ENCODE measurements around the gene XPO4.
"Not testable (repeated sequence)": the region's sequence is repeated elsewhere in the genome, so short reads cannot be mapped to it uniquely, and the experiment has no call there.

The XPO4 gene

GRCh38 chr13:20861666-20862065, 40.9 kb downstream of the XPO4 start:
- H3K27me3 Mint-ChIP-seq, H3K27ac Mint-ChIP-seq, H3K9me3 Mint-ChIP-seq, H3K4me3 Mint-ChIP-seq: not testable (repeated sequence)
- H3K36me3 Mint-ChIP-seq (ENCODE audit: low read depth) = peaks cover 62% of the 10 kb centered on the region
- peaks cover 14% of the 10 kb centered on the region for H3K4me1 Mint-ChIP-seq (ENCODE audit: low read depth)

GRCh38 chr13:20860844-20861243, 41.7 kb downstream of the XPO4 start:
- H3K4me1 Mint-ChIP-seq (ENCODE audit: low read depth) = peaks cover 11% of the 10 kb centered on the region
- no peaks in the 10 kb centered on the region for H3K27me3 Mint-ChIP-seq
- H3K9me3 Mint-ChIP-seq = no peaks in the 10 kb centered on the region
- H3K4me3 Mint-ChIP-seq = no peak overlapping the region
- peaks cover 54% of the 10 kb centered on the region for H3K36me3 Mint-ChIP-seq (ENCODE audit: low read depth)
- no peak overlapping the region for H3K27ac Mint-ChIP-seq

GRCh38 chr13:20856650-20857049, 45.9 kb downstream of the XPO4 start:
- H3K27ac Mint-ChIP-seq = no peak overlapping the region
- no peaks in the 10 kb centered on the region for H3K27me3 Mint-ChIP-seq
- H3K36me3 Mint-ChIP-seq (ENCODE audit: low read depth) = peaks cover 38% of the 10 kb centered on the region
- H3K4me3 Mint-ChIP-seq = no peak overlapping the region
- H3K4me1 Mint-ChIP-seq (ENCODE audit: low read depth) = no peaks in the 10 kb centered on the region
- no peaks in the 10 kb centered on the region for H3K9me3 Mint-ChIP-seq

GRCh38 chr13:20851844-20852402, 50.6 kb downstream of the XPO4 start:
- Mint-ChIP-seq H3K4me3 (no peak overlapping the region), H3K36me3 (ENCODE audit: low read depth) (peaks cover 37% of the 10 kb centered on the region), H3K27me3 (no peaks in the 10 kb centered on the region), H3K27ac (no peak overlapping the region), H3K9me3 (no peaks in the 10 kb centered on the region), H3K4me1 (ENCODE audit: low read depth) (no peaks in the 10 kb centered on the region)

- H3K27ac Mint-ChIP-seq = no peak overlapping the region
- H3K4me1 Mint-ChIP-seq (ENCODE audit: low read depth) = no peaks in the 10 kb centered on the region
- no peaks in the 10 kb centered on the region for H3K9me3 Mint-ChIP-seq
- no peaks in the 10 kb centered on the region for H3K27me3 Mint-ChIP-seq
- H3K4me3 Mint-ChIP-seq = no peak overlapping the region
- H3K36me3 Mint-ChIP-seq (ENCODE audit: low read depth) = peaks cover 35% of the 10 kb centered on the region
Measured at GRCh38 chr13:20848944-20849343, 53.6 kb downstream of the XPO4 start.

GRCh38 chr13:20848203-20848602, 54.3 kb downstream of the XPO4 start:
- H3K27me3 Mint-ChIP-seq = no peaks in the 10 kb centered on the region

GRCh38 chr13:20847296-20847695, 55.2 kb downstream of the XPO4 start:
- no peaks in the 10 kb centered on the region for H3K4me1 Mint-ChIP-seq (ENCODE audit: low read depth)
- no peak overlapping the region for H3K4me3 Mint-ChIP-seq
- H3K27me3 Mint-ChIP-seq = no peaks in the 10 kb centered on the region
- H3K36me3 Mint-ChIP-seq (ENCODE audit: low read depth) = peaks cover 46% of the 10 kb centered on the region
- no peak overlapping the region for H3K27ac Mint-ChIP-seq
- H3K9me3 Mint-ChIP-seq = no peaks in the 10 kb centered on the region

More at GRCh38 chr13:20848203-20848602, 54.3 kb downstream of the XPO4 start:
- no peaks in the 10 kb centered on the region for H3K4me1 Mint-ChIP-seq (ENCODE audit: low read depth)
- H3K9me3 Mint-ChIP-seq = no peaks in the 10 kb centered on the region
- peaks cover 40% of the 10 kb centered on the region for H3K36me3 Mint-ChIP-seq (ENCODE audit: low read depth)
- no peak overlapping the region for H3K27ac Mint-ChIP-seq
- no peak overlapping the region for H3K4me3 Mint-ChIP-seq

- Mint-ChIP-seq H3K27me3 (no peaks in the 10 kb centered on the region), H3K4me3 (no peak overlapping the region), H3K4me1 (ENCODE audit: low read depth) (no peaks in the 10 kb centered on the region), H3K9me3 (no peaks in the 10 kb centered on the region), H3K36me3 (ENCODE audit: low read depth) (peaks cover 43% of the 10 kb centered on the region), H3K27ac (no peak overlapping the region)
Measured at GRCh38 chr13:20843166-20843565, 59.4 kb downstream of the XPO4 start.

GRCh38 chr13:20840568-20840967, 62.0 kb downstream of the XPO4 start:
- Mint-ChIP-seq H3K27me3 (no peaks in the 10 kb centered on the region), H3K9me3 (no peaks in the 10 kb centered on the region), H3K27ac (no peak overlapping the region), H3K36me3 (ENCODE audit: low read depth) (peaks cover 64% of the 10 kb centered on the region), H3K4me1 (ENCODE audit: low read depth) (peaks cover 4% of the 10 kb centered on the region), H3K4me3 (no peak overlapping the region)

GRCh38 chr13:20833900-20834679, 68.5 kb downstream of the XPO4 start:
- H3K36me3 Mint-ChIP-seq (ENCODE audit: low read depth) = peaks cover 38% of the 10 kb centered on the region
- no peak overlapping the region for H3K27ac Mint-ChIP-seq
- H3K4me1 Mint-ChIP-seq (ENCODE audit: low read depth) = peaks cover 4% of the 10 kb centered on the region

GRCh38 chr13:20832861-20833260, 69.7 kb downstream of the XPO4 start:
- Mint-ChIP-seq H3K4me3 (no peak overlapping the region), H3K36me3 (ENCODE audit: low read depth) (peaks cover 36% of the 10 kb centered on the region), H3K27me3 (no peaks in the 10 kb centered on the region), H3K4me1 (ENCODE audit: low read depth) (peaks cover 14% of the 10 kb centered on the region), H3K27ac (no peak overlapping the region), H3K9me3 (no peaks in the 10 kb centered on the region)

More at GRCh38 chr13:20833900-20834679, 68.5 kb downstream of the XPO4 start:
- Mint-ChIP-seq H3K4me3 (no peak overlapping the region), H3K9me3 (no peaks in the 10 kb centered on the region), H3K27me3 (no peaks in the 10 kb centered on the region)

- H3K36me3 Mint-ChIP-seq (ENCODE audit: low read depth) = peaks cover 33% of the 10 kb centered on the region
- H3K4me1 Mint-ChIP-seq (ENCODE audit: low read depth) = peaks cover 10% of the 10 kb centered on the region
- H3K27me3 Mint-ChIP-seq = no peaks in the 10 kb centered on the region
- no peaks in the 10 kb centered on the region for H3K9me3 Mint-ChIP-seq
- H3K27ac Mint-ChIP-seq = no peak overlapping the region
- H3K4me3 Mint-ChIP-seq = no peak overlapping the region
Measured at GRCh38 chr13:20831933-20832332, 70.6 kb downstream of the XPO4 start.

- peaks cover 31% of the 10 kb centered on the region for H3K36me3 Mint-ChIP-seq (ENCODE audit: low read depth)
- no peaks in the 10 kb centered on the region for H3K9me3 Mint-ChIP-seq
- H3K27ac Mint-ChIP-seq = no peak overlapping the region
- H3K4me1 Mint-ChIP-seq (ENCODE audit: low read depth) = peaks cover 10% of the 10 kb centered on the region
- no peaks in the 10 kb centered on the region for H3K27me3 Mint-ChIP-seq
- H3K4me3 Mint-ChIP-seq = no peak overlapping the region
Measured at GRCh38 chr13:20831254-20831653, 71.3 kb downstream of the XPO4 start.

GRCh38 chr13:20828539-20829364, 73.8 kb downstream of the XPO4 start:
- Mint-ChIP-seq H3K4me3 (peak overlapping the region; percentile 11), H3K27ac (no peak overlapping the region)

More at GRCh38 chr13:20828539-20829364, 73.8 kb downstream of the XPO4 start:
- Mint-ChIP-seq H3K36me3 (ENCODE audit: low read depth) (peaks cover 31% of the 10 kb centered on the region), H3K4me1 (ENCODE audit: low read depth) (peaks cover 10% of the 10 kb centered on the region), H3K27me3 (no peaks in the 10 kb centered on the region), H3K9me3 (no peaks in the 10 kb centered on the region)
